Measurements from ENCODE around the gene RAMP1. TPM values are rescaled to one million over a fixed set of nuclear protein-coding genes. Genes with fewer than 3 reads are reported as not detected.

The RAMP1 gene
- total RNA-seq, 6 experiments from 2014 or later, result 0.38 to 1.3 (median 0.48) TPM; not detected in 1

- peaks cover 10% of the 10 kb centered on the region for H3K27me3 Mint-ChIP-seq (ENCODE audit: insufficient read depth)
- no peak overlapping the region for H3K4me3 Mint-ChIP-seq
- DNase-seq, result no peak
- no peak overlapping the region for H3K27ac Mint-ChIP-seq
- no peaks in the 10 kb centered on the region for H3K9me3 Mint-ChIP-seq
- no peaks in the 10 kb centered on the region for H3K36me3 Mint-ChIP-seq (ENCODE audit: low read depth)
- no peak for TF ChIP-seq CTCF (IDR thresholded peaks at IDR 0.05)
- H3K4me1 Mint-ChIP-seq (ENCODE audit: low read depth), result peaks cover 25% of the 10 kb centered on the region
These were observed 60.2 kb downstream of the RAMP1 start for GRCh38 chr2:237919593-237919992.

- no peaks in the 10 kb centered on the region for H3K9me3 Mint-ChIP-seq
- peak overlapping the region; percentile 78 for H3K4me3 Mint-ChIP-seq
- H3K36me3 Mint-ChIP-seq (ENCODE audit: low read depth), result no peaks in the 10 kb centered on the region
- peaks cover 10% of the 10 kb centered on the region for H3K27me3 Mint-ChIP-seq (ENCODE audit: insufficient read depth)
- peak overlapping the region; percentile 27 for H3K27ac Mint-ChIP-seq
- peak; percentile 63 for DNase-seq
- TF ChIP-seq CTCF (IDR thresholded peaks at IDR 0.05), result no peak
- H3K4me1 Mint-ChIP-seq (ENCODE audit: low read depth), result peaks cover 25% of the 10 kb centered on the region
These were observed 61.2 kb downstream of the RAMP1 start for GRCh38 chr2:237920673-237921072.

- no peak for DNase-seq
- Mint-ChIP-seq H3K9me3 (no peaks in the 10 kb centered on the region), H3K27ac (no peak overlapping the region), H3K36me3 (ENCODE audit: low read depth) (no peaks in the 10 kb centered on the region), H3K27me3 (ENCODE audit: insufficient read depth) (peaks cover 7% of the 10 kb centered on the region), H3K4me3 (no peak overlapping the region), H3K4me1 (ENCODE audit: low read depth) (peaks cover 21% of the 10 kb centered on the region)
- TF ChIP-seq CTCF (IDR thresholded peaks at IDR 0.05), result no peak
These were observed 62.6 kb downstream of the RAMP1 start for GRCh38 chr2:237921967-237922492.

- Mint-ChIP-seq H3K4me3 (peak overlapping the region; percentile 70), H3K27me3 (ENCODE audit: insufficient read depth) (peaks cover 8% of the 10 kb centered on the region; the same call in 1 of the 2 replicates), H3K36me3 (ENCODE audit: low read depth) (no peaks in the 10 kb centered on the region), H3K9me3 (no peaks in the 10 kb centered on the region), H3K27ac (no peak overlapping the region), H3K4me1 (ENCODE audit: low read depth) (peaks cover 21% of the 10 kb centered on the region)
- no peak for DNase-seq
- TF ChIP-seq CTCF (IDR thresholded peaks at IDR 0.05), result no peak
These were observed 63.4 kb downstream of the RAMP1 start for GRCh38 chr2:237922641-237923361.

GRCh38 chr2:237923481-237924163 lies 64.2 kb downstream of the RAMP1 start:
- DNase-seq, result peak; percentile 22
- Mint-ChIP-seq H3K4me1 (ENCODE audit: low read depth) (peaks cover 21% of the 10 kb centered on the region), H3K4me3 (peak overlapping the region; percentile 70), H3K9me3 (no peaks in the 10 kb centered on the region), H3K27ac (no peak overlapping the region), H3K36me3 (ENCODE audit: low read depth) (no peaks in the 10 kb centered on the region; the same call in 1 of the 2 replicates), H3K27me3 (ENCODE audit: insufficient read depth) (peaks cover 11% of the 10 kb centered on the region)
- TF ChIP-seq CTCF (IDR thresholded peaks at IDR 0.05), result peak; percentile 100

Measured in HFFc6 (cell line).